B cell (primary cell): ENCODE data around the gene LIMD2.
"Not testable (repeated sequence)": the region's sequence is repeated elsewhere in the genome, so short reads cannot be mapped to it uniquely, and the experiment has no call there.

ENCODE experiments used
- CTCF ChIP-seq: fragments of 200-600 bp; IDR thresholded peaks from one replicate; pipeline ENCODE4 v1.8.0; 2022; ENCODE audit warnings: antibody characterized with exemption, mild to moderate bottlenecking
- EZH2 ChIP-seq: IDR thresholded peaks from 2 replicates; pipeline ENCODE4 v1.6.1; 2012; ENCODE audit warnings: borderline replicate concordance, low read depth, mild to moderate bottlenecking, moderate library complexity, low read length; ENCODE audit not compliant: insufficient read depth, poor library complexity, severe bottlenecking

- not testable (repeated sequence) for TF ChIP-seq CTCF, EZH2
Measured at GRCh38 chr17:63720194-63720593, 20.3 kb upstream of the LIMD2 start.
